NCI-H510A treated with DMSO at 0.1 percent for 48 hours (cell line): ENCODE data around the gene ROBO1.
"Not testable (repeated sequence)": the region's sequence is repeated elsewhere in the genome, so short reads cannot be mapped to it uniquely, and the experiment has no call there.

Experiments used
- DNase-seq: peaks from one replicate; lab custom pipeline; 2025; lab: John Stamatoyannopoulos, UW

The ROBO1 gene

GRCh38 chr3:79551997-79552396 is 215.8 kb downstream of the ROBO1 start:
- DNase-seq = no peak

GRCh38 chr3:79551321-79551892 is 216.4 kb downstream of the ROBO1 start:
- no peak for DNase-seq

GRCh38 chr3:79543218-79543982 is 224.4 kb downstream of the ROBO1 start:
- no peak for DNase-seq

DNA sequence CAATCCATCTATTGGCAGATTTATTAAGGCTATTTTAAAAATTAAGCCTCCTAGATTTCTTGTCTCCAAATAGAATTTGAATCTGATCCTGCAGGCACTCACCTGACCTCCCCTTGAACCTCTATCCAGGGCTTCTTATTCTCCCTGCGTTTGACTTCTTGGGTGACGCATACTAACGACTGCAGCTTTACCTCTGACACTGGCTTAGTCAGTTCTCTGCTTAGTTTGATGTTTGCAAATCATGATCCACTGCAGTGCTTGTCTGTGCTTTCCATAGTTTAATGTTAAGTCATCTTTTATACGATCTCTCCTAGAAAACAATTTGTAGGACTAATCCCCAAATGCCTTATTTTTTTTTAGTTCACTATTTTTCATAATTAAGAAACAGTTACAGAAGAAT is 233.1 kb downstream of the ROBO1 start:
- no peak for DNase-seq

DNA sequence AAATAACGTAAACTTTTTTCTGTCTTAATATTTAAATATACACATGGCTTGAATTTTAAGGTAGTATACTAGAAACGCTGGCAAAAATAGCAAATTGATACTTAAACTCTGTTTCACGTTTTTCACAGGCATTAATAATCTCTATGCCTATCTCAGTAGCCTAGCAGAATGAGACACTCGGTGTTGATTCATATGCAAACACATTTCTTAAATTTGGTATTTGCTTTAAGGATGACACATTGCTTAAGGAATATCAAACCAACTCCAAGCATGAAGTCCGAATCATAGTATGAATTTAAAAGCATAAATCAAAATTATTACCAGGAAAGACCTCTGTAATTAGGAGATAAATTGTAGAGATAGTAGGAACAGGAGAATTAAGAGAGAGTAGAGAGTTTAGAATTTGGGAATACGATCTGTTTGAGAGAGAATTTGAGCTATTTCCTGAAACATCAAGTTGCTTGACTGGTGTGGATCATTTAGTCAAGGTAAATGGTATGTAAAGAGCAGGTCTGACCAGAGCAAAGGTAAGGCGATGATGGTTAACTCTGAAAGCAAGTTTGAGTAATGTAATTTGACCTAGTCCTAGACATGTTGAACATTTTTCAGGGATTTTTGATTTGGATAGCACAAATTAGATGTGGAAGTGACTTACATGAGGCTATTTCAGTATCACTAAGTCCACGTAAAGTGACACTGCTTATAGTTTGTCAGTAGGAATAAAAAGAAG is 236.1 kb downstream of the ROBO1 start:
- no peak for DNase-seq

GRCh38 chr3:79521221-79521848 is 246.5 kb downstream of the ROBO1 start:
- peak; percentile 57 for DNase-seq

- no peak for DNase-seq
These were observed 249.9 kb downstream of the ROBO1 start for GRCh38 chr3:79517766-79518413.

GRCh38 chr3:79516795-79517194 is 251.0 kb downstream of the ROBO1 start:
- no peak for DNase-seq

- DNase-seq = no peak
These were observed 252.7 kb downstream of the ROBO1 start for GRCh38 chr3:79515072-79515471.

- no peak for DNase-seq
These were observed 253.7 kb downstream of the ROBO1 start for GRCh38 chr3:79514069-79514468.

- DNase-seq = no peak
These were observed 261.0 kb downstream of the ROBO1 start for GRCh38 chr3:79506751-79507150.

- DNase-seq = not testable (repeated sequence)
These were observed 265.5 kb downstream of the ROBO1 start for GRCh38 chr3:79502216-79502681.

GRCh38 chr3:79497447-79498111 is 270.2 kb downstream of the ROBO1 start:
- DNase-seq = peak; percentile 13

- no peak for DNase-seq
These were observed 276.7 kb downstream of the ROBO1 start for GRCh38 chr3:79491029-79491641.

DNA sequence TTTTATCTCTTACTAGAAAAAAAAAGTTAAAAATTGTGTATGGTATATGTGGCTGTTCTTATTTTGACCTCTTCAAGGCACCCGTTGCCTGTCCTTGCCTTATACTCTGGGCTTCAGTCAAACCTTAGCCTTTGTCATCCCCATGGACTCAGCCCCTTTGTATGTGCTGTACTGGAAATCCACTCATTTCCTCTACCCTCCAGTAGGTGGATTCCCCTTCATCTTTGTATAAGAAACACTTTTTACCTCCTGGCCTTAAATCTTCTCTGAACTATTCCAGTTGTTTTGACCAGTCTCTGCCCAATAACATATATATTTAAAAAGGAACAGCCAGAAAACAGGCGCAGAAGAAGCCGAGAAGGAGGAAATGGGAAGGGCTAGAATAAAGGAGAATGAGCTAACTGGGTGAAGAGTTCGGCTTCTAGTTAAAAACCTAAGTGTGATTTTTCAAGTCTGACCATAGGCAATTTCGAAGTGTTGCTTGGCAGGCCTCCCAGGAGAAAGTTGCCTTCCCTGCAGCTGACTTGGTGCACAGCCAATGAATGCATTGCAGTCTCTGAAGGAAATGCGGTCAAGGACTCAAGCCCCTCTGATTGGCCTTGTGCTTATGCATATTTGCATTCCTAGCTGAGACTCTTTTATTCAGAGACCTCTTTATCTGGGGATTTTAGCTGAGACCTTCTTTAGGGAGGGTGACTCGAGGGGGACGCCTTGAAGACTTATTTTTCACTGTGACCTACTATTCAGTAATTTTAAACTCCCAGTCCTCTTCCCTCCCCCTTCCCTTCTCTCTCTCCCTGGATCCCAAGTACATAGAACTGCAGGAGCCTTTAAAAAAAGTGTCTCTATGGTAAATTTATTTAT is 277.4 kb downstream of the ROBO1 start:
- DNase-seq = no peak

- no peak for DNase-seq
These were observed 279.4 kb downstream of the ROBO1 start for GRCh38 chr3:79488407-79488806.

GRCh38 chr3:79480746-79481145 is 287.1 kb downstream of the ROBO1 start:
- DNase-seq = no peak

GRCh38 chr3:79478620-79479019 is 289.2 kb downstream of the ROBO1 start:
- no peak for DNase-seq

- DNase-seq = no peak
These were observed 290.6 kb downstream of the ROBO1 start for GRCh38 chr3:79477242-79477641.

DNA sequence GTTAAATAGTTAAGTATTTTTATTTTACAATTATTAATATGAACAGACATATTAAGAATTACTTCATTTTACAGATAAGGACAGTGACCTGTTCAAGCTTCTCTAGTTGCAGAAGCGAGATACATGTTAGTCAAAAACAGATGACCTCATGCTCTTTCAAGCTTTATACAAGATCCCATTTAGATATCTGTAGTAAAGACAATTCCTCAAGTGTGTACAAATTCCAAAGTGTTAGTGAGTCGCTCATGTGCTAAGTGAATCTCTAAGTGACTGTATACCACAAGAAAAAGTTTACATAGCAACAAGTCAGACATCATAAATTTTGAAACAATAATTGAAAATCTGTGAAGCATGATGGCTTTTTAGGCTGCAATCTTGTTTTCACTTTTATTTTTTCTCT is 293.8 kb downstream of the ROBO1 start:
- DNase-seq = no peak
